Heart left ventricle (tissue), 16 donors: ENCODE measurements around the gene OR7A17. TPM values are rescaled to one million over a fixed set of nuclear protein-coding genes. Genes with fewer than 3 reads are reported as not detected.

ENCODE experiments used
- ATAC-seq, 4 donors: fragments of 200-7000 bp; cut with Tn5 transposase; one replicate each; pipeline ENCODE4 v1.9.1; 2020 to 2022; ENCODE audit warnings: moderate library complexity in 4 of 4, mild to moderate bottlenecking in 3 of 4, moderate number of reproducible peaks in 1 of 4
- DNase-seq, 5 donors: peaks; one replicate each; pipeline ENCODE4 v3.0.0-alpha.2; 2020
- H3K27ac ChIP-seq, 12 donors: fragments of 200-600 bp; sonication (generic) in 4 of 12; one replicate each; pipeline versions ENCODE4 v1.5.0 to v1.8.0; 2016 to 2022; ENCODE audit warnings: mild to moderate bottlenecking in 2 of 12
- H3K27me3 ChIP-seq, 9 donors: fragments of 200-600 bp; sonication (generic) in 2 of 9; one replicate each; pipeline versions ENCODE4 v1.5.1 to v1.8.0; 2016 to 2022; ENCODE audit warnings: mild to moderate bottlenecking in 3 of 9
- H3K36me3 ChIP-seq, 9 donors: fragments of 200-600 bp; sonication (generic) in 2 of 9; one replicate each; pipeline versions ENCODE4 v1.5.0 to v1.8.0; 2018 to 2022; ENCODE audit warnings: mild to moderate bottlenecking in 2 of 9
- H3K4me1 ChIP-seq, 12 donors: fragments of 200-600 bp; sonication (generic) in 4 of 12; one replicate each; pipeline versions ENCODE4 v1.5.0 to v1.8.0; 2016 to 2022; ENCODE audit warnings: mild to moderate bottlenecking in 3 of 12
- H3K4me3 ChIP-seq, 12 donors: fragments of 200-600 bp; sonication (generic) in 4 of 12; one replicate each; pipeline versions ENCODE4 v1.5.0 to v1.8.0; 2017 to 2022; ENCODE audit warnings: mild to moderate bottlenecking in 9 of 12, moderate library complexity in 4 of 12
- H3K9me3 ChIP-seq, 12 donors: fragments of 200-600 bp; sonication (generic) in 4 of 12; one replicate each; pipeline versions ENCODE4 v1.5.0 to v1.8.0; 2016 to 2022; ENCODE audit warnings: mild to moderate bottlenecking in 1 of 12
- CTCF ChIP-seq, 12 donors: fragments of 200-600 bp; sonication (generic) in 4 of 12; IDR thresholded peaks; one replicate each; pipeline versions ENCODE4 v1.5.0 to v1.8.0; 2018 to 2022; ENCODE audit warnings: antibody characterized with exemption in 12 of 12, mild to moderate bottlenecking in 5 of 12
- POLR2A ChIP-seq, 2 donors: fragments of 450-650 bp; IDR thresholded peaks; one replicate each; pipeline ENCODE4 v1.6.1; 2017; ENCODE audit warnings: antibody characterized with exemption in 2 of 2, mild to moderate bottlenecking in 2 of 2, moderate library complexity in 2 of 2
- WGBS, 4 donors: extraction: QIAGEN DNeasy Blood & Tissue Kit in 2 of 4; methylation state at CpG; one replicate each; pipeline versions ENCODE4 v1.1.5 to v1.1.7; 2013 to 2018; 5-methylcytosine and 5-hydroxymethylcytosine counted together
- intact Hi-C, 10 donors: fragments of 100-400 bp; cut with DNase I; formaldehyde crosslinking; loops; one replicate each; pipeline versions ENCODE4 v1.11.1 to v1.14.2; 2022
- polyA plus RNA-seq, 2 donors: library from polyadenylated mRNA; stranded (reverse); fragments of 200-250 nt; gene quantifications; one replicate each; pipeline ENCODE4 v1.2.3, GENCODE V29; 2013
- total RNA-seq, 9 donors: library from RNA; depleted of rRNA in 2 of 9; stranded (reverse); fragments of >200 nt in 2 of 9; fragmentation: NEBNext Ultra II Directional in 3 of 9; extraction: Animal tissue kit (Norgen Biotek cat#: 25700) in 3 of 9; gene quantifications; one replicate each; pipeline versions ENCODE4 v1.1.0 to v1.2.4, GENCODE V29; 2016 to 2023
- donor health status: ischemic (EF 13 %, LVEDD 7.1; RV severe dilation, severe dysfunction).
- donor health status: healthy with polysubstance abuse.
- donor health status: DM: no; HTN: yes; CAD: no.
- donor health status: DM: no; HTN: no; CAD: no.
- donor health status: ischemic (EF 25% LVEDD 6.9; RV normal size, moderate dysfunction).
- donor health status: ischemic (EF 25% LVEDD 5.7; RV mildly dilated, moderate dysfunction).
- donor health status: healthy.
- donor health status: DM: yes; HTN: yes; CAD: no.
- donor health status: ischemic (EF 35%, LVEDD 5.7; RV mildly dilated, moderate dysfunction).
- donor health status: nonischemic (EF 11% LVEDD 7.7; RV severe dilation, severe dysfunction).
- donor health status: DM: yes; HTN: yes; CAD: no.
- donor health status: PGD.
- donor health status: ischemic (EF 29% LVEDD 5.4; RV normal size, mild dysfunction).
- donor health status: nonischemic (EF 23%, LVEDD 6.1; RV moderate dilation, normal function).

The OR7A17 gene
- total and polyA plus RNA-seq, 11 donors = not detected

- Histone ChIP-seq H3K9me3 (no peaks in the 10 kb centered on the region), H3K4me1 (no peaks in the 10 kb centered on the region), H3K27ac (no peak overlapping the region), H3K27me3 (peaks cover 0 to 9% (median 0%) of the 10 kb centered on the region in 9 donors), H3K36me3 (no peaks in the 10 kb centered on the region), H3K4me3 (no peak overlapping the region)
- DNase-seq = no peak
- intact Hi-C loops = no loop called here
- TF ChIP-seq CTCF (IDR thresholded peaks at IDR 0.05) (no peak), POLR2A (IDR thresholded peaks at IDR 0.05) (no peak)
- 21 to 40% (median 36%) methylated on average over 4 of the region's 4 CpGs for WGBS, 4 donors
- no peak for ATAC-seq
Measured at GRCh38 chr19:14830702-14831101, 55.2 kb downstream of the OR7A17 start.

Other genes with a start within 250 kb of the OR7A17 start
- gene ADGRE3, start 211.3 kb downstream of the OR7A17 start, total RNA-seq = under 1 TPM in 3 of 9 donors, not detected in 6; 0.25 to 0.59 (median 0.53) TPM
- not detected for gene ADGRE3, start 211.3 kb downstream of the OR7A17 start, polyA plus RNA-seq
- 10 to 100 TPM in 2 of 9 donors, 1 to 10 TPM in 7; 6.7 to 12.1 (median 8.6) TPM for gene ZNF333, start 196.1 kb downstream of the OR7A17 start, total RNA-seq
- gene ZNF333, start 196.1 kb downstream of the OR7A17 start, polyA plus RNA-seq = 1 to 10 TPM; 5.0 to 8.7 TPM
- 10 to 100 TPM in 1 of 9 donors, 1 to 10 TPM in 3, under 1 TPM in 5; 0.40 to 11.6 (median 1.00) TPM for gene ADGRE2, start 107.6 kb downstream of the OR7A17 start, total RNA-seq
- under 1 TPM; 0.83 to 0.84 TPM for gene ADGRE2, start 107.6 kb downstream of the OR7A17 start, polyA plus RNA-seq
- gene OR7A5, start 50.9 kb downstream of the OR7A17 start, total RNA-seq = not detected
- not detected for gene OR7A5, start 50.9 kb downstream of the OR7A17 start, polyA plus RNA-seq
- gene OR7C1, start 50.9 kb downstream of the OR7A17 start, total RNA-seq = under 1 TPM in 3 of 9 donors, not detected in 6; 0.02 to 0.28 (median 0.17) TPM
- not detected for gene OR7C1, start 50.9 kb downstream of the OR7A17 start, polyA plus RNA-seq
- gene OR7A10, start 37.2 kb downstream of the OR7A17 start, total RNA-seq = not detected
- not detected for gene OR7A10, start 37.2 kb downstream of the OR7A17 start, polyA plus RNA-seq
- gene OR7C2, start 55.4 kb upstream of the OR7A17 start, total RNA-seq = not detected
- not detected for gene OR7C2, start 55.4 kb upstream of the OR7A17 start, polyA plus RNA-seq
- not detected for gene SLC1A6, start 93.7 kb upstream of the OR7A17 start, total RNA-seq
- gene SLC1A6, start 93.7 kb upstream of the OR7A17 start, polyA plus RNA-seq = not detected
- not detected for gene CASP14, start 163.3 kb upstream of the OR7A17 start, total RNA-seq
- not detected for gene CASP14, start 163.3 kb upstream of the OR7A17 start, polyA plus RNA-seq
- gene OR1I1, start 196.1 kb upstream of the OR7A17 start, total RNA-seq = not detected
- not detected for gene OR1I1, start 196.1 kb upstream of the OR7A17 start, polyA plus RNA-seq
- 10 to 100 TPM; 11.2 to 29.6 (median 15.8) TPM for gene SYDE1, start 221.3 kb upstream of the OR7A17 start, total RNA-seq
- gene SYDE1, start 221.3 kb upstream of the OR7A17 start, polyA plus RNA-seq = 10 to 100 TPM in 1 of 2 donors, 1 to 10 TPM in 1; 8.0 to 14.5 TPM